HAP-1 (cell line): ENCODE results near the gene ZCCHC17.
"Not testable (repeated sequence)": the region's sequence is repeated elsewhere in the genome, so short reads cannot be mapped to it uniquely, and the experiment has no call there.

Experiments used
- DNase-seq, 2 experiments: peaks; one replicate each; pipeline ENCODE4 v3.0.0-alpha.2; 2016 to 2020; ENCODE audit warnings: low spot score in 2 of 2
- H3K27me3 ChIP-seq: fragments of 250-450 bp; sonication (Bioruptor Pico); 2 replicates; pipeline ENCODE4 v1.5.1; 2020; ENCODE audit warnings: low read depth, mild to moderate bottlenecking, moderate library complexity
- H3K36me3 ChIP-seq: fragments of 250-450 bp; sonication (Bioruptor Pico); replicated peaks from 2 replicates; pipeline ENCODE4 v1.5.1; 2020; ENCODE audit warnings: mild to moderate bottlenecking
- H3K4me1 ChIP-seq: fragments of 250-450 bp; sonication (Bioruptor Pico); 2 replicates; pipeline ENCODE4 v1.5.1; 2020; ENCODE audit warnings: mild to moderate bottlenecking
- H3K4me3 ChIP-seq: fragments of 250-450 bp; sonication (Bioruptor Pico); 2 replicates; pipeline ENCODE4 v1.5.1; 2020; ENCODE audit warnings: mild to moderate bottlenecking, moderate library complexity
- H3K9me3 ChIP-seq: fragments of 250-450 bp; sonication (Bioruptor Pico); 2 replicates; pipeline ENCODE4 v1.5.1; 2020; ENCODE audit warnings: mild to moderate bottlenecking, moderate library complexity
- in situ Hi-C: fragments of 300-500 bp; cut with MboI; formaldehyde crosslinking; loops from 3 replicates; pipeline ENCODE4 v1.14.3; 2020; ENCODE audit warnings: low sequenced_read_pairs, inconsistent platforms, mixed read lengths

The ZCCHC17 gene

GRCh38 chr1:31287791-31288190 lies 9.0 kb upstream of the ZCCHC17 start:
- H3K4me1 ChIP-seq, H3K4me3 ChIP-seq, DNase-seq, in situ Hi-C loops, H3K9me3 ChIP-seq, H3K27me3 ChIP-seq: not testable (repeated sequence)
- peaks cover 84% of the 10 kb centered on the region for H3K36me3 ChIP-seq

DNA sequence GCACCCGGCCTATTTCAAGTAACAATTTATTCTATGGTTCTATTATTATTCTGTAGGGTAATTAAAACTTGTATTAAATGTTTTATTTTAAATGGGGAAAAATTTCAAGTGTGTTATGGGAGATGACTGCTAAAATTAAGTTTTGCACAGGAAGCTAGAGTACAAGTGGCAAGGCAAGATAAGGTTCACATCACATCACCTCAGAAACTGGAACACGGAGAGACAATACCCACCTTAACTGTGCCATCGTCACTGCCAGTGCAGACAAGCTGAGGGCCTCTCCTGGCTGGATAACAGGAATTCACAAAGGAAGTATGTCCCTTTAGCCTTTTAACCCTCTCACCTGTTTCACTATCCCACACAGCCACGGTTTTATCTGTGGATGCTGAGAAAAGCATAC lies 7.8 kb upstream of the ZCCHC17 start:
- Histone ChIP-seq H3K4me3 (no peak overlapping the region), H3K9me3 (no peaks in the 10 kb centered on the region), H3K36me3 (peaks cover 84% of the 10 kb centered on the region), H3K27me3 (no peaks in the 10 kb centered on the region), H3K4me1 (no peaks in the 10 kb centered on the region)
- in situ Hi-C loops = no loop called here
- no peak for DNase-seq

- Histone ChIP-seq H3K4me1 (peaks cover 6% of the 10 kb centered on the region; the same call in 1 of the 2 replicates), H3K9me3 (no peaks in the 10 kb centered on the region; the same call in 1 of the 2 replicates), H3K36me3 (peaks cover 44% of the 10 kb centered on the region), H3K27me3 (no peaks in the 10 kb centered on the region), H3K4me3 (peak overlapping the region; percentile 99)
- DNase-seq = no peak
- in situ Hi-C loops = no loop called here
These were observed 852 bp upstream of the ZCCHC17 start for GRCh38 chr1:31295874-31296485.

GRCh38 chr1:31297277-31298247 lies 730 bp downstream of the ZCCHC17 start:
- Histone ChIP-seq H3K27me3 (no peaks in the 10 kb centered on the region), H3K4me3 (peak overlapping the region; percentile 99), H3K36me3 (peaks cover 29% of the 10 kb centered on the region), H3K4me1 (peaks cover 6% of the 10 kb centered on the region; the same call in 1 of the 2 replicates), H3K9me3 (no peaks in the 10 kb centered on the region; the same call in 1 of the 2 replicates)
- peak in 1 of 2 experiments; percentile 10 for DNase-seq
- in situ Hi-C loops = no loop called here

GRCh38 chr1:31299365-31299764 lies 2.5 kb downstream of the ZCCHC17 start:
- peaks cover 8% of the 10 kb centered on the region; the same call in 1 of the 2 replicates for H3K4me1 ChIP-seq
- no peak for DNase-seq
- no peak overlapping the region for H3K4me3 ChIP-seq
- in situ Hi-C loops = no loop called here
- peaks cover 11% of the 10 kb centered on the region for H3K36me3 ChIP-seq
- H3K27me3 ChIP-seq = no peaks in the 10 kb centered on the region
- no peaks in the 10 kb centered on the region; the same call in 1 of the 2 replicates for H3K9me3 ChIP-seq

DNA sequence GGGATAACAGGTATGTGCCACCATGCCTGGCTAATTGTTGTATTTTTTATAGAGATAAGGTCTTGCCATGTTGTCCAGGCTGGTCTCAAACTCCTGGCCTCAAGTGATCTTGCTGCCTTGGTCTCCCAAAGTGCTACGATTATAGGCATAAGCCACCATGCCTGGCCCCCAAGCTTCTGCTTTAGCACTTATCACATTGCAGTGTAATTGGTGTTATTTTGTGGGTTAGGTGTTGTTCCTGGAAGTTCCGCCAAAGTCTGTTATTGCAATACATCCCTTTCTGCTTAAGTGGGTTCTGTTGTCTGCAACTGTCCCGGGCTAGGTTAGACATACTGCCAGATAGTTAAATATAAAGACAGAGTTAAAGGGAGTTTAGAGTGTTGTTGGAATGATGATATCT lies 3.4 kb downstream of the ZCCHC17 start:
- in situ Hi-C loops = no loop called here
- H3K9me3 ChIP-seq = no peaks in the 10 kb centered on the region; the same call in 1 of the 2 replicates

DNA sequence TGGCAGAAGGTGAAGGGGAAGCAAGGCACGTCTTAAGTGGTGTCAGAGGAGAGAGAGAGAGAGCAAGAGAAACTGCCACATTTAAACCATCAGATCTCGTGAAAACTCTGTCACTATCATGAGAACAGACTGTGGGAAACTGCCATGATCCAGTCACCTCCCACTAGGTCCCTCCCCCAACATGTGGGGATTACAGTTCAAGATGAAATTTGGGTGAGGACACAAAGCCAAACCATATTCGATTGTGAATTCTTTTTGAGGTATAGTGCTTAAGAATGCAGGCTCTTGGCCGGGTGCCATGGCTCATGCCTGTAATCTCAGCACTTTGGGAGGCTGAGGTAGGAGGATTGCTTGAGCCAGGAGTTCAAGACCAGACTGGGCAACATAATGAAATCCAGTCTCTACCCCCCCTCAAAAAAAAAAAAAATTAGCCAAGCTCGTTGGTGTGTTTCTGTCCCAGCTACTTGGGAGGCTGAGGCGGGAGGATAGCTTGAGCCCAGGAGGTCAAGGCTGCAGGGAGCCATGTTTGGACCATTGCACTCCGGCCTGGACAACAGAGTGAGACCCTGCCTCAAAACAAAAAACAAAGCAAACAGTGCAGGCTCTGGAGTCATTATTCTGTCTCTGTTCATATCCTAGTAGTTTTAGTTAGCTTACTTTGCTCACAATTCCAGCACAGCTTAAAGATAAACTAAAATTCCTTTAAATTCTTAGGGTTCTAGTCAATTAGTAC lies 6.0 kb downstream of the ZCCHC17 start:
- Histone ChIP-seq H3K9me3 (no peaks in the 10 kb centered on the region), H3K36me3 (no peaks in the 10 kb centered on the region; the same call in none of the 2 replicates), H3K4me3 (no peak overlapping the region), H3K4me1 (peaks cover 3% of the 10 kb centered on the region; the same call in 1 of the 2 replicates), H3K27me3 (no peaks in the 10 kb centered on the region)
- DNase-seq = peak; percentile 16 to 56
- in situ Hi-C loops = no loop called here

More for the DNA sequence above, 3.4 kb downstream of the ZCCHC17 start:
- peaks cover 6% of the 10 kb centered on the region for H3K36me3 ChIP-seq
- H3K27me3 ChIP-seq = no peaks in the 10 kb centered on the region
- no peak overlapping the region for H3K4me3 ChIP-seq
- H3K4me1 ChIP-seq = peaks cover 8% of the 10 kb centered on the region; the same call in 1 of the 2 replicates
- no peak for DNase-seq

- Histone ChIP-seq H3K9me3 (no peaks in the 10 kb centered on the region), H3K27me3 (no peaks in the 10 kb centered on the region), H3K4me3 (no peak overlapping the region), H3K4me1 (peaks cover 3% of the 10 kb centered on the region; the same call in 1 of the 2 replicates), H3K36me3 (peaks cover 17% of the 10 kb centered on the region)
- no peak for DNase-seq
- in situ Hi-C loops = no loop called here
These were observed 9.4 kb downstream of the ZCCHC17 start for GRCh38 chr1:31306278-31306677.

GRCh38 chr1:31308036-31308435 lies 11.2 kb downstream of the ZCCHC17 start:
- no peak overlapping the region for H3K4me3 ChIP-seq
- no peak for DNase-seq
- peaks cover 31% of the 10 kb centered on the region for H3K36me3 ChIP-seq
- no peaks in the 10 kb centered on the region for H3K27me3 ChIP-seq
- in situ Hi-C loops = no loop called here
- no peaks in the 10 kb centered on the region for H3K9me3 ChIP-seq
- no peaks in the 10 kb centered on the region for H3K4me1 ChIP-seq

DNA sequence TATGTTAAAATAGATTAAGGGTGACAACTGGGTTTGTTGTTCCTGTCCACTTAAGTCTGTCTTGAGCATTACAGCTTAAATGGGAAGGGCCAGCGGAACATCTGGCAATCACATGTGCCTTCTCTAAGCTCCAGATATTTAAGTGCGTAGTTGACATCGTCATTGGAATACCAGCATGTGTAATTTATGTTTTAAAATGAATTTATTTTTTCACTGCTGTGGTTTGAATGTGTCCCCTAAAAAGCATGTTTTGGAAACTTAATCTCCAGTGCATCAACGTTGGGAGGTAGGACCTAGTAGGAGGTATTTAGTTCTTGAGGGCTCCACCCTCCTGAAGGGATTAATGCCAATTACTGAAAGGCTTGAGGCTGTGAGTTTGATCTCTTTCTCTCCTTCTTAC lies 13.4 kb downstream of the ZCCHC17 start:
- in situ Hi-C loops = no loop called here
- H3K27me3 ChIP-seq = no peaks in the 10 kb centered on the region
- DNase-seq = no peak

DNA sequence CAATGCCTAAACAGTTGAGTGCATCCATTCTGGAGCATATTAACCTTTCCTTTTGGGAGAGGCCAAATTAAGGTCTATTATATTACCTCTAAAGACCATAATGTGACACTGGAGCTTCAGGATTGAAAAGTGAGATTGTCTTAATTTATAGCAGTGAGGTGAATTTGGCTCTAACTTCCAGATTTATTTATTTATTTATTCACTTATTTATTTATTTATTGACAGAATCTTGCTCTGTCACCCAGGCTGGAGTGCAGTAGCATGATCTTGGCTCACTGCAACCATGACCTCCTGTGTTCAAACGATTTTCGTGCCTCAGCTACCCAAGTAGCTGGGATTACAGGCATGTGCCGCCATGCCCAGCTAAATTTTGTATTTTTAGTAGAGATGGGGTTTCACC lies 19.1 kb downstream of the ZCCHC17 start:
- no peaks in the 10 kb centered on the region for H3K9me3 ChIP-seq
- no peaks in the 10 kb centered on the region for H3K27me3 ChIP-seq
- H3K4me1 ChIP-seq = no peaks in the 10 kb centered on the region
- DNase-seq = no peak
- no peak overlapping the region for H3K4me3 ChIP-seq
- in situ Hi-C loops = no loop called here
- H3K36me3 ChIP-seq = peaks cover 68% of the 10 kb centered on the region

More for the DNA sequence above, 13.4 kb downstream of the ZCCHC17 start:
- Histone ChIP-seq H3K4me1 (no peaks in the 10 kb centered on the region), H3K9me3 (no peaks in the 10 kb centered on the region), H3K4me3 (no peak overlapping the region), H3K36me3 (peaks cover 40% of the 10 kb centered on the region)

- no peaks in the 10 kb centered on the region for H3K4me1 ChIP-seq
- no peak for DNase-seq
- no peak overlapping the region for H3K4me3 ChIP-seq
- peaks cover 54% of the 10 kb centered on the region for H3K36me3 ChIP-seq
- in situ Hi-C loops = no loop called here
- H3K27me3 ChIP-seq = no peaks in the 10 kb centered on the region
- no peaks in the 10 kb centered on the region for H3K9me3 ChIP-seq
These were observed 21.3 kb downstream of the ZCCHC17 start for GRCh38 chr1:31318146-31318545.

- Histone ChIP-seq H3K9me3 (no peaks in the 10 kb centered on the region), H3K4me3 (no peak overlapping the region), H3K27me3 (no peaks in the 10 kb centered on the region), H3K36me3 (peaks cover 20% of the 10 kb centered on the region), H3K4me1 (no peaks in the 10 kb centered on the region)
- in situ Hi-C loops = no loop called here
- no peak for DNase-seq
These were observed 27.3 kb downstream of the ZCCHC17 start for GRCh38 chr1:31324093-31324492.
